B cell (primary cell): ENCODE data around the gene TMEM81. TPM values are rescaled to one million over a fixed set of nuclear protein-coding genes. Genes with fewer than 3 reads are reported as not detected.

Experiments used
- ATAC-seq: fragments of 200-7000 bp; cut with Tn5 transposase; one replicate; pipeline ENCODE4 v1.10.0; 2021; ENCODE audit warnings: low read depth, mild to moderate bottlenecking, moderate number of reproducible peaks, moderate library complexity
- CTCF ChIA-PET: fragments of 350-600 bp; sonication (Branson Sonifier 250); formaldehyde crosslinking; loops from one replicate; lab custom pipeline; 2021; ENCODE audit warnings: antibody characterized with exemption, inconsistent platforms; lab: Charles Lee
- POLR2A ChIA-PET: fragments of 350-600 bp; sonication (Branson Sonifier 250); formaldehyde crosslinking; loops from one replicate; lab custom pipeline; 2021; ENCODE audit warnings: antibody characterized with exemption; lab: Charles Lee
- DNase-seq: peaks from one replicate; pipeline ENCODE4 v3.0.0; 2013
- H2AFZ ChIP-seq: 2 replicates; pipeline ENCODE4 v1.6.1; 2012; ENCODE audit warnings: mild to moderate bottlenecking, low read depth, low read length; ENCODE audit not compliant: insufficient read depth, poor library complexity, severe bottlenecking
- H3K27ac ChIP-seq, 2 donors: 1 replicate in 1 of 2; 2 replicates in 1 of 2; pipeline ENCODE4 v1.5.1; 2012 to 2013; ENCODE audit warnings: low read length in 2 of 2, mild to moderate bottlenecking in 2 of 2, moderate library complexity in 1 of 2
- H3K27me3 ChIP-seq, 4 experiments: fragments of 200-600 bp in 1 of 4; sonication (generic) in 1 of 4; replicated peaks in 1 of 4; 1 replicate in 2 of 4; 2 replicates in 2 of 4; pipeline versions ENCODE4 v1.6.1 to v1.7.0; 2013 to 2016; ENCODE audit warnings: low read length in 3 of 4, mild to moderate bottlenecking in 2 of 4, mixed read lengths in 1 of 4, moderate library complexity in 1 of 4; ENCODE audit not compliant: insufficient read depth in 4 of 4, control insufficient read depth in 3 of 4; ENCODE audit errors: control extremely low read depth in 1 of 4
- H3K36me3 ChIP-seq, 2 experiments: replicated peaks in 1 of 2; 1 replicate in 1 of 2; 2 replicates in 1 of 2; pipeline versions ENCODE4 v1.6.1 to v1.7.1; 2013; ENCODE audit warnings: low read length in 1 of 2; ENCODE audit not compliant: insufficient read depth in 2 of 2, control insufficient read depth in 1 of 2; ENCODE audit errors: control extremely low read depth in 1 of 2, extremely low read depth in 1 of 2
- H3K4me1 ChIP-seq, 2 donors: fragments of 200-600 bp in 1 of 2; sonication (generic) in 1 of 2; 1 replicate in 1 of 2; 2 replicates in 1 of 2; pipeline versions ENCODE4 v1.5.1 to v1.6.1; 2013 to 2017; ENCODE audit warnings: low read length in 2 of 2; ENCODE audit not compliant: control insufficient read depth in 2 of 2, insufficient read depth in 2 of 2
- H3K4me2 ChIP-seq: replicated peaks from 2 replicates; pipeline ENCODE3; 2012; ENCODE audit warnings: mild to moderate bottlenecking, low read depth, low read length; ENCODE audit not compliant: poor library complexity, severe bottlenecking
- H3K4me3 ChIP-seq, 5 experiments: fragments of 200-600 bp in 1 of 5; sonication (generic) in 1 of 5; 1 replicate in 3 of 5; 2 replicates in 2 of 5; pipeline versions ENCODE4 v1.5.1 to v1.7.0; 2011 to 2016; ENCODE audit warnings: low read length in 4 of 5, mild to moderate bottlenecking in 4 of 5, low read depth in 2 of 5, control low read depth in 1 of 5, moderate library complexity in 1 of 5; ENCODE audit not compliant: insufficient read depth in 1 of 5; ENCODE audit errors: control extremely low read depth in 1 of 5, extremely low read depth in 1 of 5
- H3K79me2 ChIP-seq: fragments of 200-600 bp; sonication (generic); one replicate; pipeline ENCODE4 v1.6.0; 2016; ENCODE audit warnings: low read length; ENCODE audit not compliant: control insufficient read depth, insufficient read depth
- H3K9ac ChIP-seq: fragments of 200-600 bp; sonication (generic); 2 replicates; pipeline ENCODE4 v1.6.1; 2017; ENCODE audit warnings: mild to moderate bottlenecking, low read length, moderate library complexity
- H3K9me3 ChIP-seq, 3 donors: one replicate each; pipeline versions ENCODE4 v1.6.1 to v1.7.1; 2013; ENCODE audit warnings: low read length in 2 of 3; ENCODE audit not compliant: control insufficient read depth in 2 of 3, insufficient read depth in 1 of 3; ENCODE audit errors: control extremely low read depth in 1 of 3
- H4K20me1 ChIP-seq: 2 replicates; pipeline ENCODE4 v1.6.0; 2012; ENCODE audit warnings: mild to moderate bottlenecking, low read length; ENCODE audit not compliant: insufficient read depth, control insufficient read depth, poor library complexity, severe bottlenecking
- H3K27ac Mint-ChIP-seq: one replicate; pipeline ENCODE4 v1.8.0; 2021; ENCODE audit warnings: mixed read lengths
- H3K27me3 Mint-ChIP-seq: one replicate; pipeline ENCODE4 v1.8.0; 2021; ENCODE audit warnings: mixed read lengths
- H3K4me1 Mint-ChIP-seq: one replicate; pipeline ENCODE4 v1.8.0; 2021; ENCODE audit warnings: mixed read lengths
- H3K4me3 Mint-ChIP-seq: one replicate; pipeline ENCODE4 v1.8.0; 2021; ENCODE audit warnings: mixed read lengths
- H3K9me3 Mint-ChIP-seq: one replicate; pipeline ENCODE4 v1.8.0; 2022; ENCODE audit warnings: mixed read lengths; ENCODE audit not compliant: insufficient read depth
- CTCF ChIP-seq: fragments of 200-600 bp; IDR thresholded peaks from one replicate; pipeline ENCODE4 v1.8.0; 2022; ENCODE audit warnings: antibody characterized with exemption, mild to moderate bottlenecking
- EZH2 ChIP-seq: IDR thresholded peaks from 2 replicates; pipeline ENCODE4 v1.6.1; 2012; ENCODE audit warnings: borderline replicate concordance, low read depth, mild to moderate bottlenecking, moderate library complexity, low read length; ENCODE audit not compliant: insufficient read depth, poor library complexity, severe bottlenecking
- WGBS: methylation state at CpG from one replicate; pipeline ENCODE4 v1.1.5; 2013; ENCODE audit warnings: missing lambda C conversion rate; ENCODE audit not compliant: insufficient coverage; 5-methylcytosine and 5-hydroxymethylcytosine counted together
- intact Hi-C: fragments of 100-400 bp; cut with micrococcal nuclease; formaldehyde crosslinking; loops from one replicate; pipeline ENCODE4 v1.10.0; 2022
- polyA plus RNA-seq: library from polyadenylated mRNA; depleted of rRNA; stranded (reverse); fragments of >200 nt; gene quantifications from 2 replicates; pipeline ENCODE4 v1.2.3, GENCODE V29; 2012
- total RNA-seq, 2 donors: library from RNA; stranded (reverse); fragments of 120-200 nt in 1 of 2; gene quantifications; 1 replicate in 1 of 2; 2 replicates in 1 of 2; pipeline versions ENCODE4 v1.2.3 to v1.2.4, GENCODE V29; 2013 to 2022

TMEM81 gene
- total and polyA plus RNA-seq, 2 donors (not counting 1 experiment from before 2014, with no cell fraction given): 3.0 to 6.2 TPM

GRCh38 chr1:205095422-205095821 is 11.2 kb upstream of the TMEM81 start:
- no peak overlapping the region for H3K4me2 ChIP-seq
- H3K27ac Mint-ChIP-seq: no peak overlapping the region
- ChIA-PET POLR2A (no interaction called here), CTCF (interaction anchor here (1.6 kb wide), 1 partner anchor 161 kb away, joined by 8 read pairs; no protein-coding TSS in a partner anchor)
- no peaks in the 10 kb centered on the region for H3K4me1 ChIP-seq
- H3K27ac ChIP-seq: no peak overlapping the region
- no peaks in the 10 kb centered on the region for H4K20me1 ChIP-seq
- no peaks in the 10 kb centered on the region for H3K79me2 ChIP-seq
- H3K27me3 Mint-ChIP-seq: no peaks in the 10 kb centered on the region
- peaks cover 38 to 90% of the 10 kb centered on the region in 2 experiments for H3K36me3 ChIP-seq
- no peaks in the 10 kb centered on the region for H3K4me1 Mint-ChIP-seq
- H3K9me3 ChIP-seq: no peaks in the 10 kb centered on the region
- no peak overlapping the region for H2AFZ ChIP-seq
- TF ChIP-seq EZH2 (no peak), CTCF (no peak)
- no peak overlapping the region for H3K9ac ChIP-seq
- H3K4me3 ChIP-seq: no peak overlapping the region
- H3K9me3 Mint-ChIP-seq: no peaks in the 10 kb centered on the region
- DNase-seq (no peak), ATAC-seq (no peak)
- no peak overlapping the region for H3K4me3 Mint-ChIP-seq
- H3K27me3 ChIP-seq: no peaks in the 10 kb centered on the region
- intact Hi-C loops: loop anchor here (10.0 kb wide), 1 partner anchor 1281 kb away; no protein-coding TSS in a partner anchor

GRCh38 chr1:205091043-205091740 is 6.9 kb upstream of the TMEM81 start:
- WGBS: 96% methylated on average over 3 of the region's 4 CpGs
- no peak for TF ChIP-seq EZH2
- TF ChIP-seq CTCF: no peak
- Histone ChIP-seq H3K4me1 (no peaks in the 10 kb centered on the region), H3K9me3 (no peaks in the 10 kb centered on the region), H3K9ac (no peak overlapping the region), H3K79me2 (no peaks in the 10 kb centered on the region), H3K36me3 (peaks cover 17 to 82% of the 10 kb centered on the region in 2 experiments), H3K4me2 (no peak overlapping the region), H4K20me1 (no peaks in the 10 kb centered on the region), H3K27ac (no peak overlapping the region), H3K4me3 (no peak overlapping the region), H2AFZ (no peak overlapping the region), H3K27me3 (no peaks in the 10 kb centered on the region)
- no peaks in the 10 kb centered on the region for H3K4me1 Mint-ChIP-seq
- H3K4me3 Mint-ChIP-seq: no peak overlapping the region
- no peaks in the 10 kb centered on the region for H3K9me3 Mint-ChIP-seq
- H3K27ac Mint-ChIP-seq: no peak overlapping the region
- ChIA-PET CTCF (interaction anchor here (1.6 to 2.4 kb wide), 2 partner anchors 29 to 165 kb away, joined by 6 to 10 read pairs; no protein-coding TSS in a partner anchor), POLR2A (no interaction called here)
- DNase-seq (no peak), ATAC-seq (no peak)
- H3K27me3 Mint-ChIP-seq: no peaks in the 10 kb centered on the region
- intact Hi-C loops: loop anchor here (10.0 kb wide), 1 partner anchor 1276 kb away; no protein-coding TSS in a partner anchor
